Fibroblast of lung (primary cell): ENCODE results near the gene ZC3H10. TPM values are rescaled to one million over a fixed set of nuclear protein-coding genes. Genes with fewer than 3 reads are reported as not detected.

Source experiments
- DNase-seq, 2 donors: peaks; one replicate each; pipeline versions ENCODE4 v3.0.0 to v3.0.0-alpha.2; 2010; ENCODE audit warnings: low read depth in 2 of 2
- H2AFZ ChIP-seq: 2 replicates; pipeline ENCODE4 v1.5.1; 2012; ENCODE audit warnings: low read length, control low read depth, inconsistent platforms
- H3K27ac ChIP-seq: 2 replicates; pipeline ENCODE4 v1.5.1; 2011; ENCODE audit warnings: low read length, control low read depth; ENCODE audit not compliant: insufficient read depth
- H3K27me3 ChIP-seq: 2 replicates; pipeline ENCODE4 v1.5.1; 2011; ENCODE audit warnings: mild to moderate bottlenecking, low read length; ENCODE audit not compliant: control insufficient read depth, insufficient read depth
- H3K36me3 ChIP-seq: 2 replicates; pipeline ENCODE4 v1.5.1; 2011; ENCODE audit warnings: low read length; ENCODE audit not compliant: control insufficient read depth, insufficient read depth
- H3K4me1 ChIP-seq: 2 replicates; pipeline ENCODE4 v1.5.1; 2011; ENCODE audit warnings: low read length; ENCODE audit not compliant: control insufficient read depth, insufficient read depth; ENCODE audit errors: extremely low read depth
- H3K4me2 ChIP-seq: 2 replicates; pipeline ENCODE4 v1.5.1; 2011; ENCODE audit warnings: low read length, control low read depth; ENCODE audit not compliant: insufficient read depth; ENCODE audit errors: extremely low read depth
- H3K4me3 ChIP-seq, 4 experiments: fragments of 200-600 bp in 1 of 4; sonication (generic) in 1 of 4; replicated peaks in 1 of 4; 2 replicates each; pipeline ENCODE4 v1.5.1; 2011 to 2016; ENCODE audit warnings: low read length in 4 of 4, low read depth in 3 of 4, mild to moderate bottlenecking in 3 of 4, control low read depth in 2 of 4, inconsistent platforms in 1 of 4, mixed read lengths in 1 of 4; ENCODE audit not compliant: insufficient read depth in 1 of 4; ENCODE audit errors: control extremely low read depth in 1 of 4
- H3K79me2 ChIP-seq: 2 replicates; pipeline ENCODE4 v1.5.1; 2012; ENCODE audit warnings: mild to moderate bottlenecking, low read length, inconsistent platforms; ENCODE audit not compliant: control insufficient read depth, insufficient read depth
- H3K9ac ChIP-seq: 2 replicates; pipeline ENCODE4 v1.5.1; 2011; ENCODE audit warnings: mild to moderate bottlenecking, low read length, control low read depth; ENCODE audit not compliant: insufficient read depth
- H3K9me3 ChIP-seq: 2 replicates; pipeline ENCODE4 v1.5.1; 2012; ENCODE audit warnings: low read depth, low read length; ENCODE audit not compliant: control insufficient read depth, insufficient read depth
- H4K20me1 ChIP-seq: 2 replicates; pipeline ENCODE4 v1.5.1; 2011; ENCODE audit warnings: low read length; ENCODE audit not compliant: control insufficient read depth, insufficient read depth; ENCODE audit errors: extremely low read depth
- CTCF ChIP-seq, 2 donors: IDR thresholded peaks in 1 of 2; conservative IDR thresholded peaks in 1 of 2; 1 replicate in 1 of 2; 2 replicates in 1 of 2; pipeline ENCODE4 v1.5.1; 2011 to 2012; ENCODE audit warnings: low read length in 2 of 2, control low read depth in 1 of 2, inconsistent platforms in 1 of 2, low read depth in 1 of 2, mild to moderate bottlenecking in 1 of 2
- EZH2 ChIP-seq: IDR thresholded peaks from 2 replicates; pipeline ENCODE4 v1.5.1; 2012; ENCODE audit warnings: low read length, control low read depth, mild to moderate bottlenecking; ENCODE audit errors: missing control alignments
- polyA plus RNA-seq, 2 donors: library from polyadenylated mRNA; depleted of rRNA in 1 of 2; stranded (reverse) in 1 of 2; unstranded in 1 of 2; fragments of >200 nt; gene quantifications; 2 replicates each; pipeline ENCODE4 v1.2.1, GENCODE V29; 2011 to 2012; ENCODE audit warnings: missing spikeins in 1 of 2
- total RNA-seq: library from RNA; depleted of rRNA; stranded (reverse); fragments of >200 nt; gene quantifications from 2 replicates; pipeline ENCODE4 v1.2.1, GENCODE V29; 2014

ZC3H10 gene
- total and polyA plus RNA-seq, 2 donors (not counting 1 experiment from before 2014, with no cell fraction given) = 1.9 to 5.6 TPM

- Histone ChIP-seq H3K4me1 (no peaks in the 10 kb centered on the region), H3K9me3 (no peaks in the 10 kb centered on the region), H3K27me3 (peaks cover 27% of the 10 kb centered on the region)
These were observed 19.5 kb upstream of the ZC3H10 start for GRCh38 chr12:56098592-56098991.

GRCh38 chr12:56099787-56100186 lies 18.3 kb upstream of the ZC3H10 start:
- Histone ChIP-seq H3K9ac (no peak overlapping the region), H3K27ac (no peak overlapping the region), H3K4me2 (no peak overlapping the region), H3K36me3 (no peaks in the 10 kb centered on the region), H3K4me3 (no peak overlapping the region), H3K4me1 (no peaks in the 10 kb centered on the region), H3K9me3 (no peaks in the 10 kb centered on the region), H4K20me1 (no peaks in the 10 kb centered on the region), H3K27me3 (peaks cover 22% of the 10 kb centered on the region), H2AFZ (no peak overlapping the region), H3K79me2 (peaks cover 4% of the 10 kb centered on the region)
- TF ChIP-seq CTCF (conservative IDR thresholded peaks at IDR 0.05 in 1 of 2, IDR thresholded peaks at IDR 0.05 in 1 of 2; ENCODE audit: low read depth in 1 of 2, low read length in 2 of 2) (no peak), EZH2 (no peak)
- no peak for DNase-seq

More at GRCh38 chr12:56098592-56098991, 19.5 kb upstream of the ZC3H10 start:
- H3K79me2 ChIP-seq = no peaks in the 10 kb centered on the region
- no peak overlapping the region for H3K4me3 ChIP-seq
- no peak overlapping the region for H3K4me2 ChIP-seq
- DNase-seq = no peak
- H4K20me1 ChIP-seq = no peaks in the 10 kb centered on the region
- no peak overlapping the region for H2AFZ ChIP-seq
- no peak for TF ChIP-seq EZH2
- no peak for TF ChIP-seq CTCF (conservative IDR thresholded peaks at IDR 0.05 in 1 of 2, IDR thresholded peaks at IDR 0.05 in 1 of 2; ENCODE audit: low read depth in 1 of 2, low read length in 2 of 2)
- H3K36me3 ChIP-seq = no peaks in the 10 kb centered on the region
- H3K27ac ChIP-seq = no peak overlapping the region
- no peak overlapping the region for H3K9ac ChIP-seq

- peaks cover 18% of the 10 kb centered on the region for H3K27me3 ChIP-seq
- no peak overlapping the region for H3K27ac ChIP-seq
- no peak for DNase-seq
- no peaks in the 10 kb centered on the region for H4K20me1 ChIP-seq
- no peak overlapping the region for H3K4me3 ChIP-seq
- H3K9ac ChIP-seq = no peak overlapping the region
- no peaks in the 10 kb centered on the region for H3K9me3 ChIP-seq
- H3K36me3 ChIP-seq = no peaks in the 10 kb centered on the region
- peaks cover 4% of the 10 kb centered on the region for H3K4me1 ChIP-seq
- H3K4me2 ChIP-seq = no peak overlapping the region
- H2AFZ ChIP-seq = no peak overlapping the region
- TF ChIP-seq EZH2 (no peak), CTCF (conservative IDR thresholded peaks at IDR 0.05 in 1 of 2, IDR thresholded peaks at IDR 0.05 in 1 of 2; ENCODE audit: low read depth in 1 of 2, low read length in 2 of 2) (no peak)
- peaks cover 17% of the 10 kb centered on the region for H3K79me2 ChIP-seq
These were observed 17.0 kb upstream of the ZC3H10 start for GRCh38 chr12:56101045-56101444.
